HCT116 (cell line): ENCODE measurements around the gene CACNA1C. TPM values are rescaled to one million over a fixed set of nuclear protein-coding genes. Genes with fewer than 3 reads are reported as not detected.

ENCODE experiments used
- ATAC-seq: fragments of 200-7000 bp; cut with Tn5 transposase; 2 replicates; pipeline ENCODE4 v1.9.1; 2020; ENCODE audit warnings: mild to moderate bottlenecking, moderate library complexity
- BruUV-seq: library from RNA; stranded (reverse); fragments of 400-500 nt; replicated peaks from 2 replicates; lab custom pipeline; 2021; lab: Mats Ljungman, UMichigan
- CTCF ChIA-PET: fragments of 300-600 bp; sonication (Branson Sonifier 250); formaldehyde crosslinking; loops from one replicate; lab custom pipeline; 2021; ENCODE audit warnings: antibody characterized with exemption; lab: Charles Lee
- POLR2A ChIA-PET: fragments of 300-600, 350-600 bp; sonication (Branson Sonifier 250); formaldehyde crosslinking; loops from one replicate; lab custom pipeline; 2021; ENCODE audit warnings: antibody characterized with exemption; lab: Charles Lee
- RAD21 ChIA-PET, 2 experiments: fragments of 300-600 bp; sonication (Branson Sonifier 250); formaldehyde crosslinking; loops; one replicate each; lab custom pipeline; 2023; ENCODE audit warnings: low total read pairs in 2 of 2; ENCODE audit not compliant: uncharacterized antibody in 2 of 2, unreplicated experiment in 2 of 2, low non-redundant PET in 1 of 2; lab: Charles Lee
- DNase-seq: peaks from one replicate; pipeline ENCODE4 v3.0.0-alpha.2; 2010; ENCODE audit warnings: low read depth, low spot score
- H2AFZ ChIP-seq: fragments of 200-600 bp; shearing (Covaris generic), sonication (generic); 2 replicates; pipeline ENCODE4 v1.6.1; 2017; ENCODE audit warnings: low read depth, mixed run types, mixed read lengths, antibody characterized with exemption, low read length; ENCODE audit not compliant: poor library complexity, severe bottlenecking
- H3K27ac ChIP-seq: 2 replicates; pipeline ENCODE4 v1.5.1; 2012; ENCODE audit warnings: low read depth, low read length
- H3K27me3 ChIP-seq: fragments of 200-600 bp; sonication (generic); 2 replicates; pipeline ENCODE4 v1.6.1; 2016; ENCODE audit warnings: mixed run types, low read length, mixed read lengths; ENCODE audit not compliant: insufficient read depth
- H3K36me3 ChIP-seq, 2 experiments: fragments of 200-500 bp in 1 of 2; fragments of 200-600 bp in 1 of 2; sonication (Bioruptor generic) in 1 of 2; sonication (generic) in 1 of 2; 2 replicates each; pipeline versions ENCODE4 v1.5.1 to v1.6.1; 2014 to 2016; ENCODE audit warnings: low read length in 2 of 2, inconsistent platforms in 1 of 2, mixed read lengths in 1 of 2, mixed run types in 1 of 2; ENCODE audit not compliant: insufficient read depth in 2 of 2, control insufficient read depth in 1 of 2
- H3K4me1 ChIP-seq, 2 experiments: fragments of 200-600 bp in 1 of 2; sonication (generic) in 1 of 2; 2 replicates each; pipeline versions ENCODE4 v1.5.1 to v1.6.1; 2012 to 2017; ENCODE audit warnings: low read length in 2 of 2, inconsistent platforms in 1 of 2, mild to moderate bottlenecking in 1 of 2, mixed read lengths in 1 of 2, mixed run types in 1 of 2, moderate library complexity in 1 of 2; ENCODE audit not compliant: insufficient read depth in 2 of 2, control insufficient read depth in 1 of 2
- H3K4me2 ChIP-seq: fragments of 200-600 bp; sonication (generic); 2 replicates; pipeline ENCODE4 v1.6.1; 2017; ENCODE audit warnings: mixed run types, low read length, mixed read lengths
- H3K4me3 ChIP-seq, 2 experiments: fragments of 200-600 bp in 1 of 2; sonication (generic) in 1 of 2; replicated peaks in 1 of 2; 2 replicates each; pipeline ENCODE4 v1.5.1; 2011 to 2016; ENCODE audit warnings: low read length in 2 of 2, control low read depth in 1 of 2, low read depth in 1 of 2, mild to moderate bottlenecking in 1 of 2, mixed read lengths in 1 of 2, mixed run types in 1 of 2
- H3K79me2 ChIP-seq: fragments of 200-600 bp; sonication (generic); 2 replicates; pipeline ENCODE4 v1.6.1; 2017; ENCODE audit warnings: mild to moderate bottlenecking, mixed run types, low read length, moderate library complexity, mixed read lengths; ENCODE audit not compliant: insufficient read depth
- H3K9ac ChIP-seq: fragments of 200-600 bp; sonication (generic); 2 replicates; pipeline ENCODE4 v1.6.1; 2016; ENCODE audit warnings: low read length, mixed read lengths
- H3K9me2 ChIP-seq: fragments of 200-600 bp; sonication (generic), shearing (Covaris generic); 2 replicates; pipeline ENCODE4 v1.6.1; 2017; ENCODE audit warnings: mixed run types, mild to moderate bottlenecking, moderate library complexity; ENCODE audit not compliant: insufficient read depth
- H3K9me3 ChIP-seq, 2 experiments: fragments of 200-500 bp in 1 of 2; fragments of 200-600 bp in 1 of 2; sonication (Bioruptor generic) in 1 of 2; sonication (generic) in 1 of 2; 2 replicates each; pipeline ENCODE4 v1.6.1; 2014 to 2017; ENCODE audit warnings: low read length in 2 of 2, mixed read lengths in 2 of 2, inconsistent platforms in 1 of 2, low read depth in 1 of 2, mild to moderate bottlenecking in 1 of 2, mixed run types in 1 of 2, moderate library complexity in 1 of 2; ENCODE audit not compliant: control insufficient read depth in 1 of 2, insufficient read depth in 1 of 2
- H4K20me1 ChIP-seq: fragments of 200-600 bp; sonication (generic), shearing (Covaris generic); 2 replicates; pipeline ENCODE4 v1.6.1; 2017; ENCODE audit warnings: mixed run types, mild to moderate bottlenecking, moderate library complexity; ENCODE audit not compliant: insufficient read depth
- CBX3 ChIP-seq: IDR thresholded peaks from 2 replicates; pipeline ENCODE4 v1.6.1; 2012; ENCODE audit warnings: low read depth
- EGR1 ChIP-seq: IDR thresholded peaks from 2 replicates; pipeline ENCODE4 v1.6.1; 2012; ENCODE audit warnings: low read depth
- ELF1 ChIP-seq: IDR thresholded peaks from 2 replicates; pipeline ENCODE4 v1.6.1; 2012; ENCODE audit warnings: low read depth, borderline replicate concordance
- EZH2 ChIP-seq: fragments of 200-600 bp; sonication (generic); IDR thresholded peaks from 2 replicates; pipeline ENCODE4 v1.6.1; 2017; ENCODE audit warnings: antibody characterized with exemption, mixed run types
- FOSL1 ChIP-seq: IDR thresholded peaks from 2 replicates; pipeline ENCODE4 v1.6.1; 2012; ENCODE audit warnings: low read depth
- JUND ChIP-seq: IDR thresholded peaks from 2 replicates; pipeline ENCODE4 v1.6.1; 2012
- POLR2AphosphoS5 ChIP-seq: IDR thresholded peaks from 2 replicates; pipeline ENCODE4 v1.6.1; 2011; ENCODE audit warnings: mild to moderate bottlenecking, low read depth, low read length, moderate library complexity
- RAD21 ChIP-seq: IDR thresholded peaks from 2 replicates; pipeline ENCODE4 v1.6.1; 2012; ENCODE audit warnings: low read depth, mild to moderate bottlenecking
- SIN3A ChIP-seq: IDR thresholded peaks from 2 replicates; pipeline ENCODE4 v1.6.1; 2012; ENCODE audit warnings: low read depth
- YY1 ChIP-seq: IDR thresholded peaks from 2 replicates; pipeline ENCODE4 v1.6.1; 2011; ENCODE audit warnings: low read length, low read depth, moderate library complexity, mild to moderate bottlenecking; ENCODE audit not compliant: insufficient replicate concordance; ENCODE audit errors: extremely low read depth
- intact Hi-C: fragments of 100-400 bp; cut with micrococcal nuclease; formaldehyde crosslinking; loops from 2 replicates; pipeline ENCODE4 v1.10.0; 2022
- total RNA-seq: library from RNA; stranded (reverse); gene quantifications from one replicate; pipeline ENCODE4 v1.2.1, GENCODE V29; 2021; ENCODE audit not compliant: unreplicated experiment
- TF ChIP-seq, protein P1 (sequence below): IDR thresholded peaks from 2 replicates; pipeline ENCODE4 v1.6.1; 2012
- TF ChIP-seq, protein P2 (sequence below): IDR thresholded peaks from 2 replicates; pipeline ENCODE4 v1.6.1; 2011; ENCODE audit warnings: mild to moderate bottlenecking, low read length, moderate library complexity; ENCODE audit not compliant: insufficient replicate concordance; ENCODE audit errors: extremely low read depth

Gene CACNA1C
- total RNA-seq, 1 experiment from 2014 or later = 0.05 TPM

DNA sequence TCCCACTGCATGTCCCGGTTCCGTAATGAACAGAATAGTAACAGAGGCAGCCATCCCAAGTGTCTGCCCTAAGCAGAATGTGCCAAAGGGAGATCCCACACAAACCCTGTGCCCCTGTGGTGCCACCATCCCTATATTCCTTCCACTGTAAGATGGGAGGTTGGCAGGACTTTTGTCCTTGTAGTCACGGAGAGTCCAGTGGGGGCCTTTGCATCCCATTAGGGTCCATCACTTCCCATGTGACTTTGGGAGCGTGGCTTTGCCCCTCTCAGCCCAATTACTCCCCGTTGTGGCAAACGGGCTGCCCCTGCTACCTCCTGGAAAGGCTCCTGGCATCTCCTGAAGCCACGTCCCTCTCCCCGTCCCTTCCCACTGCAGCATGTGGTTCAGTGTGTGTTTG, 552.5 kb downstream of the CACNA1C start:
- H3K4me2 ChIP-seq = no peak overlapping the region
- ATAC-seq (no peak), DNase-seq (no peak)
- no peak overlapping the region for H3K27ac ChIP-seq
- H3K9ac ChIP-seq = no peak overlapping the region
- no peaks in the 10 kb centered on the region for H4K20me1 ChIP-seq
- ChIA-PET POLR2A (no interaction called here), RAD21 (no interaction called here), CTCF (no interaction called here)
- H3K9me2 ChIP-seq = no peaks in the 10 kb centered on the region
- no TSS peak for BruUV-seq
- H3K9me3 ChIP-seq = no peaks in the 10 kb centered on the region
- no peak overlapping the region for H2AFZ ChIP-seq
- intact Hi-C loops = no loop called here
- no peaks in the 10 kb centered on the region for H3K36me3 ChIP-seq
- no peaks in the 10 kb centered on the region; the same call in none of the 2 replicates for H3K27me3 ChIP-seq
- H3K4me1 ChIP-seq = no peaks in the 10 kb centered on the region
- no peaks in the 10 kb centered on the region for H3K79me2 ChIP-seq
- no peak overlapping the region for H3K4me3 ChIP-seq
- no peak for TF ChIP-seq RAD21
- TF ChIP-seq EZH2 = no peak
- no peak for TF ChIP-seq SIN3A
- TF ChIP-seq CBX3 = no peak
- TF ChIP-seq ELF1 = no peak
- TF ChIP-seq, protein P1, sequence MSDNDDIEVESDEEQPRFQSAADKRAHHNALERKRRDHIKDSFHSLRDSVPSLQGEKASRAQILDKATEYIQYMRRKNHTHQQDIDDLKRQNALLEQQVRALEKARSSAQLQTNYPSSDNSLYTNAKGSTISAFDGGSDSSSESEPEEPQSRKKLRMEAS = no peak
- TF ChIP-seq JUND = no peak
- no peak for TF ChIP-seq YY1
- no peak for TF ChIP-seq FOSL1
- TF ChIP-seq, protein P2, sequence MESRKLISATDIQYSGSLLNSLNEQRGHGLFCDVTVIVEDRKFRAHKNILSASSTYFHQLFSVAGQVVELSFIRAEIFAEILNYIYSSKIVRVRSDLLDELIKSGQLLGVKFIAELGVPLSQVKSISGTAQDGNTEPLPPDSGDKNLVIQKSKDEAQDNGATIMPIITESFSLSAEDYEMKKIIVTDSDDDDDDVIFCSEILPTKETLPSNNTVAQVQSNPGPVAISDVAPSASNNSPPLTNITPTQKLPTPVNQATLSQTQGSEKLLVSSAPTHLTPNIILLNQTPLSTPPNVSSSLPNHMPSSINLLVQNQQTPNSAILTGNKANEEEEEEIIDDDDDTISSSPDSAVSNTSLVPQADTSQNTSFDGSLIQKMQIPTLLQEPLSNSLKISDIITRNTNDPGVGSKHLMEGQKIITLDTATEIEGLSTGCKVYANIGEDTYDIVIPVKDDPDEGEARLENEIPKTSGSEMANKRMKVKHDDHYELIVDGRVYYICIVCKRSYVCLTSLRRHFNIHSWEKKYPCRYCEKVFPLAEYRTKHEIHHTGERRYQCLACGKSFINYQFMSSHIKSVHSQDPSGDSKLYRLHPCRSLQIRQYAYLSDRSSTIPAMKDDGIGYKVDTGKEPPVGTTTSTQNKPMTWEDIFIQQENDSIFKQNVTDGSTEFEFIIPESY = no peak
- TF ChIP-seq EGR1 = no peak
- TF ChIP-seq POLR2AphosphoS5 = no peak
